PC-3 (cell line): ENCODE results near the gene DHX57. TPM values are rescaled to one million over a fixed set of nuclear protein-coding genes. Genes with fewer than 3 reads are reported as not detected.

ENCODE experiments used
- ATAC-seq: fragments of 200-7000 bp; cut with Tn5 transposase; 2 replicates; pipeline ENCODE4 v1.9.1; 2020; ENCODE audit warnings: mild to moderate bottlenecking, moderate library complexity
- BruUV-seq: library from RNA; stranded (reverse); fragments of 400-500 nt; replicated peaks from 2 replicates; lab custom pipeline; 2021; lab: Mats Ljungman, UMichigan
- CTCF ChIA-PET: fragments of 300-600 bp; sonication (Branson Sonifier 250); formaldehyde crosslinking; loops from one replicate; lab custom pipeline; 2022; ENCODE audit warnings: antibody characterized with exemption; lab: Charles Lee
- POLR2A ChIA-PET: fragments of 300-600 bp; sonication (Branson Sonifier 250); formaldehyde crosslinking; loops from one replicate; lab custom pipeline; 2022; ENCODE audit warnings: antibody characterized with exemption; ENCODE audit not compliant: unreplicated experiment; lab: Charles Lee
- DNase-seq: peaks from one replicate; pipeline ENCODE4 v3.0.0-alpha.2; 2015
- H2AFZ ChIP-seq: fragments of 300-600 bp; sonication (generic); 2 replicates; pipeline ENCODE4 v1.6.0; 2016; ENCODE audit warnings: antibody characterized with exemption, low read length
- H3F3A ChIP-seq: fragments of 300-600 bp; sonication (generic); one replicate; pipeline ENCODE4 v1.6.0; 2017; ENCODE audit warnings: antibody characterized with exemption, low read length, control low read depth, mild to moderate bottlenecking; ENCODE audit not compliant: unreplicated experiment
- H3K27ac ChIP-seq: fragments of 300-600 bp; sonication (generic); 2 replicates; pipeline ENCODE4 v1.5.1; 2016; ENCODE audit warnings: mild to moderate bottlenecking, low read length
- H3K27me3 ChIP-seq: fragments of 300-600 bp; sonication (generic); 2 replicates; pipeline ENCODE4 v1.6.1; 2016; ENCODE audit warnings: low read length, mixed read lengths
- H3K36me3 ChIP-seq: fragments of 300-600 bp; sonication (generic); 2 replicates; pipeline ENCODE4 v1.6.1; 2016; ENCODE audit warnings: low read depth, mixed run types, low read length, mixed read lengths
- H3K4me1 ChIP-seq: fragments of 300-600 bp; sonication (generic); 2 replicates; pipeline ENCODE4 v1.5.1; 2016; ENCODE audit warnings: low read length; ENCODE audit not compliant: insufficient read depth
- H3K4me2 ChIP-seq: fragments of 300-600 bp; sonication (generic); 2 replicates; pipeline ENCODE4 v1.6.0; 2016; ENCODE audit warnings: low read length
- H3K4me3 ChIP-seq: fragments of 300-600 bp; sonication (generic); 2 replicates; pipeline ENCODE4 v1.5.1; 2016; ENCODE audit warnings: mild to moderate bottlenecking, low read length, mixed read lengths
- H3K79me2 ChIP-seq: fragments of 300-600 bp; sonication (generic); 2 replicates; pipeline ENCODE4 v1.6.1; 2017; ENCODE audit warnings: low read length, mixed read lengths
- H3K9ac ChIP-seq: fragments of 300-600 bp; sonication (generic); 2 replicates; pipeline ENCODE4 v1.6.0; 2016; ENCODE audit warnings: mild to moderate bottlenecking, low read length
- H3K9me2 ChIP-seq: fragments of 300-600 bp; sonication (generic); replicated peaks from 2 replicates; pipeline ENCODE4 v1.6.1; 2016; ENCODE audit warnings: mixed run types, low read length, mixed read lengths
- H3K9me3 ChIP-seq: fragments of 300-600 bp; sonication (generic); 2 replicates; pipeline ENCODE4 v1.6.1; 2016; ENCODE audit warnings: low read length, mixed read lengths
- H4K20me1 ChIP-seq: fragments of 300-600 bp; sonication (generic); 2 replicates; pipeline ENCODE4 v1.6.1; 2016; ENCODE audit warnings: low read length, mixed read lengths
- EZH2 ChIP-seq: fragments of 300-600 bp; sonication (generic); IDR thresholded peaks from one replicate; pipeline ENCODE4 v1.6.1; 2017; ENCODE audit warnings: antibody characterized with exemption, mild to moderate bottlenecking, low read length; ENCODE audit not compliant: unreplicated experiment
- EZH2phosphoT487 ChIP-seq: fragments of 300-600 bp; sonication (generic); IDR thresholded peaks from 2 replicates; pipeline ENCODE4 v1.6.1; 2018; ENCODE audit warnings: mild to moderate bottlenecking, antibody characterized with exemption, low read length, borderline replicate concordance
- intact Hi-C: fragments of 100-400 bp; cut with micrococcal nuclease; formaldehyde crosslinking; loops from 2 replicates; pipeline ENCODE4 v1.9.0; 2023
- total RNA-seq: library from RNA; depleted of rRNA; stranded (reverse); fragments of >200 nt; gene quantifications from 2 replicates; pipeline ENCODE4 v1.2.3, GENCODE V29; 2014
- TF ChIP-seq, protein P1 (sequence below): fragments of 300-600 bp; sonication (generic); conservative IDR thresholded peaks from 2 replicates; pipeline ENCODE4 v1.5.1; 2017; ENCODE audit warnings: antibody characterized with exemption, low read depth, mild to moderate bottlenecking, low read length

DHX57 gene
- total RNA-seq, 1 experiment from 2014 or later = 17.5 TPM

DNA sequence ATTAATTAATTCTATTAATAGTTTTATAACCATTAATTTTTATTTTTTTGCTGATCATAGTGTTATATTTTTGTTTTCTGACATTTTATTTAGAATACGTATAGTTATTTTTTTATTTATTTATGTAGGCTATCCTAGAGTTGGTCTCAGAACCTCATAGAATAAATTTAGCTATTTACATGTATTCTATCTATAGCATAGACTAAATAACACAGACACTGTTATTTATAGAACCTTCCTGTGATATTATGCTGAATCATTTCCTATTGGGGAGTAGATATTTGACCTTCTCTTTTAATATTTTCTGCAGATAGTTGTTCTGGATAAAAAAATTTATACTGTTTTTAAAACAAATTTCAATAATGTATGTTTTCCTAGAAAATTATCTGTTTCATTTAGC lies 34.1 kb upstream of the DHX57 start:
- BruUV-seq = no TSS peak
- Histone ChIP-seq H3K36me3 (no peaks in the 10 kb centered on the region), H3K4me1 (peaks cover 6% of the 10 kb centered on the region; the same call in 1 of the 2 replicates), H3K4me2 (no peak overlapping the region), H3K79me2 (no peaks in the 10 kb centered on the region), H4K20me1 (no peaks in the 10 kb centered on the region), H3F3A (no peaks in the 10 kb centered on the region), H2AFZ (no peak overlapping the region), H3K27ac (no peak overlapping the region), H3K9me2 (no peaks in the 10 kb centered on the region), H3K9ac (no peak overlapping the region), H3K4me3 (no peak overlapping the region), H3K9me3 (no peaks in the 10 kb centered on the region), H3K27me3 (no peaks in the 10 kb centered on the region)
- DNase-seq = no peak
- no peak for ATAC-seq
- no peak for TF ChIP-seq EZH2phosphoT487
- TF ChIP-seq, protein P1, sequence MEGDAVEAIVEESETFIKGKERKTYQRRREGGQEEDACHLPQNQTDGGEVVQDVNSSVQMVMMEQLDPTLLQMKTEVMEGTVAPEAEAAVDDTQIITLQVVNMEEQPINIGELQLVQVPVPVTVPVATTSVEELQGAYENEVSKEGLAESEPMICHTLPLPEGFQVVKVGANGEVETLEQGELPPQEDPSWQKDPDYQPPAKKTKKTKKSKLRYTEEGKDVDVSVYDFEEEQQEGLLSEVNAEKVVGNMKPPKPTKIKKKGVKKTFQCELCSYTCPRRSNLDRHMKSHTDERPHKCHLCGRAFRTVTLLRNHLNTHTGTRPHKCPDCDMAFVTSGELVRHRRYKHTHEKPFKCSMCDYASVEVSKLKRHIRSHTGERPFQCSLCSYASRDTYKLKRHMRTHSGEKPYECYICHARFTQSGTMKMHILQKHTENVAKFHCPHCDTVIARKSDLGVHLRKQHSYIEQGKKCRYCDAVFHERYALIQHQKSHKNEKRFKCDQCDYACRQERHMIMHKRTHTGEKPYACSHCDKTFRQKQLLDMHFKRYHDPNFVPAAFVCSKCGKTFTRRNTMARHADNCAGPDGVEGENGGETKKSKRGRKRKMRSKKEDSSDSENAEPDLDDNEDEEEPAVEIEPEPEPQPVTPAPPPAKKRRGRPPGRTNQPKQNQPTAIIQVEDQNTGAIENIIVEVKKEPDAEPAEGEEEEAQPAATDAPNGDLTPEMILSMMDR = no peak
- no peak for TF ChIP-seq EZH2
- ChIA-PET POLR2A (no interaction called here), CTCF (no interaction called here)
- intact Hi-C loops = no loop called here

DNA sequence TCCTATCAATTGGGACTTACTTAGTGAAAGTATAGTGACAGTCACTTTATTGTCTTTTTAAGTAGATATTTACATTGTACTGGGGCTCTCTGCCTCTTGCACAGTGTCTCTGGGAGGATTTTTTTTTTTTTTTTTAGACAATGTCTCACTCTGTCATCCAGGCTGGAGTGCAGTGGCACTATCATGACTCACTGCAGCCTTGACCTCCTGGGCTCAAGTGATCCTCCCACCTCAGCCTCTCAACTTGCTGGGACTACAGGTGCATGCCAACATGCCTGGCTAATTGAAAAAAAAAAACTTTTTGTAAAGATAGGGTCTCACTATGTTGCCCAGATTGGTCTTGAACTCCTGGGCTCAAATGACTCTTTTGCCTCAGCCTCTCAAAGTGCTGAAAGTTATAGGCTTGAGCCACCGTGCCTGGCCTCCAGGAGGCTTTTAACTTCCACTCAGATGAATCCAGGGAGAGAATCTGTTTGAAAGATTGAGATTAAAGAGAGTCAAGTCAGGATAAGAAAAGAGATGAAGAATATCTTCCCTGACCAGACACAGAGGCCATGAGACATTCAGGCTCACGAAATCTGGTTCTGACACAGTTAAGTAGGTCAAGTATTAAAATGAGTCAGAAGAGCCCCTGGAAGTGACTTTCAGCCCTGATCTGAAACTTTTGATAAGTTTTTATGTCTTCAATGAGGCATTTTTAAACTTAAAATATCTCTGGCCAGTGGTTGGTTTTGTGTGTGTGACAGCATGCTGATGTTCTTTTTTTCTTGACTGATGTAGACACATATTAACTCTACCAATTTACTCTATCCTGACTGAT lies 32.2 kb upstream of the DHX57 start:
- intact Hi-C loops = no loop called here
- H3K27me3 ChIP-seq = no peaks in the 10 kb centered on the region
- peak; percentile 29; the same call in 1 of the 2 replicates for ATAC-seq
- CTCF ChIA-PET = no interaction called here
- no peak overlapping the region for H3K4me2 ChIP-seq
- no peaks in the 10 kb centered on the region for H3K9me3 ChIP-seq
- peak; percentile 30 for DNase-seq
- TF ChIP-seq EZH2phosphoT487 (no peak), EZH2 (no peak)
- TF ChIP-seq, protein P1 = no peak
- H3K27ac ChIP-seq = no peak overlapping the region
- BruUV-seq = no TSS peak
- no peaks in the 10 kb centered on the region for H3K79me2 ChIP-seq
- H3F3A ChIP-seq = no peaks in the 10 kb centered on the region
- H3K36me3 ChIP-seq = no peaks in the 10 kb centered on the region
- H3K4me3 ChIP-seq = no peak overlapping the region
- H3K9ac ChIP-seq = no peak overlapping the region
- H3K4me1 ChIP-seq = peaks cover 6% of the 10 kb centered on the region; the same call in 1 of the 2 replicates
- POLR2A ChIA-PET = interaction anchor here (0.7 kb wide), 1 partner anchor 145 kb away, joined by 4 read pairs; no protein-coding TSS in a partner anchor
- no peaks in the 10 kb centered on the region for H4K20me1 ChIP-seq
- H3K9me2 ChIP-seq = no peaks in the 10 kb centered on the region
- no peak overlapping the region for H2AFZ ChIP-seq

- H3K4me1 ChIP-seq = peaks cover 6% of the 10 kb centered on the region; the same call in 1 of the 2 replicates
- no peak overlapping the region for H2AFZ ChIP-seq
- no TSS peak for BruUV-seq
- no peak; the same call in 1 of the 2 replicates for ATAC-seq
- DNase-seq = no peak
- no peaks in the 10 kb centered on the region for H3K9me2 ChIP-seq
- CTCF ChIA-PET = no interaction called here
- H3K36me3 ChIP-seq = no peaks in the 10 kb centered on the region
- H3K27me3 ChIP-seq = no peaks in the 10 kb centered on the region
- no peak overlapping the region for H3K4me2 ChIP-seq
- H3K79me2 ChIP-seq = no peaks in the 10 kb centered on the region
- intact Hi-C loops = no loop called here
- no peak overlapping the region for H3K4me3 ChIP-seq
- no peak overlapping the region for H3K27ac ChIP-seq
- H4K20me1 ChIP-seq = no peaks in the 10 kb centered on the region
- TF ChIP-seq EZH2phosphoT487 (no peak), EZH2 (no peak)
- TF ChIP-seq, protein P1 = no peak
- POLR2A ChIA-PET = interaction anchor here (0.7 kb wide), 1 partner anchor 144 kb away, joined by 4 read pairs; no protein-coding TSS in a partner anchor
- no peaks in the 10 kb centered on the region for H3F3A ChIP-seq
- H3K9me3 ChIP-seq = no peaks in the 10 kb centered on the region
- H3K9ac ChIP-seq = no peak overlapping the region
Observed at GRCh38 chr2:38907242-38907641, 31.5 kb upstream of the DHX57 start.
